Measurements from ENCODE around the gene ANLN. TPM values are rescaled to one million over a fixed set of nuclear protein-coding genes. Genes with fewer than 3 reads are reported as not detected.

Gene ANLN
- total RNA-seq, 1 experiment from 2014 or later = 27.5 TPM

DNA sequence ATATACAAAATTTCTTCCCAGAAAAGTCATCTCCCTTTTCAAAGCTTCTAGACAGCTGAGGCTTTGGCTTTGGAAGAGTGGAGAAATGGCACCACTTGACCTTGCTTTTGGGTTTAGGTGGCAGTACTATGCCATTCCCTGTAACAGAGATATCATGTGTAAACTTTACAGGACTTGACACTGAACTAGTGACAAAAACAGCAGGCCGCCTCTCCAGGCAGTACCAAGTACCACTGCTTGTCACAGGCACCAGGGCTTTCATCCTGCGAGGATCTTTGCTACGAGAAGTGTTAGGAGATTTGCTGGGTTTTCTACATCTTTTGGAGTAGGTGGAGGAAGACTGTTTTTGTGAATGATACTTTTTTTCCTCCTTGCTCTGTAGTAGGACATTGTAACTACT, 32.6 kb upstream of the ANLN start:
- no peak for DNase-seq
- H3K4me3 ChIP-seq (ENCODE audit: low read length) = no peak overlapping the region
- no peaks in the 10 kb centered on the region for H3K36me3 ChIP-seq (ENCODE audit: insufficient read depth, low read length)
- no peak overlapping the region for H2AFZ ChIP-seq (ENCODE audit: low read length)
- H3K9me2 ChIP-seq (replicated peaks; ENCODE audit: insufficient read depth, low read length) = no peaks in the 10 kb centered on the region
- H3K27ac ChIP-seq (ENCODE audit: low read length) = no peak overlapping the region
- H3K27me3 ChIP-seq (ENCODE audit: low read length) = no peaks in the 10 kb centered on the region
- no peaks in the 10 kb centered on the region for H3K79me2 ChIP-seq (ENCODE audit: low read length)
- no peaks in the 10 kb centered on the region for H3K9me3 ChIP-seq (ENCODE audit: low read length)
- no peaks in the 10 kb centered on the region for H3K4me1 ChIP-seq (ENCODE audit: low read length)
- H3K9ac ChIP-seq (ENCODE audit: low read length) = no peak overlapping the region
- no peak overlapping the region for H3K4me2 ChIP-seq (ENCODE audit: low read depth, low read length, poor library complexity, severe bottlenecking)
- H4K20me1 ChIP-seq (ENCODE audit: insufficient read depth, low read depth, low read length) = no peaks in the 10 kb centered on the region

DNA sequence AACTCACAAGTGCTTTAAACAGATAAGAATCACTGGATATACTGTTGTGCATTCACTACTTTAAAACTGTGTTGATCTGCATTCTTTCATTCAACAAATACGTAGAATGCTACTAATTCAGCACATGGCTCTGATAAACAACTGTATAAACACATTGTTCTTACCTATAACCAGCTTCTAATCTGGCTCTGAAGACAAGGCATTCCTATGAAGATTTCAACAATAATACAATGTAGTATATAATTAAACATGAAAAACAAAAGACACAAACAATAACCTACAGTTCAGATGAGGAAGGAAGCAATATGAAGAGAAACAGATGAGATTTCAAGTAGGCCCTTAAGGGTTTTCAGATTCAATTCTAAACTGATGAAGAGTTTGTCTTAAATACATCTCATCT, 31.1 kb upstream of the ANLN start:
- H3K4me3 ChIP-seq (ENCODE audit: low read length) = no peak overlapping the region
- no peaks in the 10 kb centered on the region for H4K20me1 ChIP-seq (ENCODE audit: insufficient read depth, low read depth, low read length)
- H3K9ac ChIP-seq (ENCODE audit: low read length) = no peak overlapping the region
- H3K4me1 ChIP-seq (ENCODE audit: low read length) = no peaks in the 10 kb centered on the region
- no peaks in the 10 kb centered on the region for H3K9me2 ChIP-seq (replicated peaks; ENCODE audit: insufficient read depth, low read length)
- no peak overlapping the region for H2AFZ ChIP-seq (ENCODE audit: low read length)
- no peaks in the 10 kb centered on the region for H3K9me3 ChIP-seq (ENCODE audit: low read length)
- H3K4me2 ChIP-seq (ENCODE audit: low read depth, low read length, poor library complexity, severe bottlenecking) = no peak overlapping the region
- no peak overlapping the region for H3K27ac ChIP-seq (ENCODE audit: low read length)
- DNase-seq = no peak
- no peaks in the 10 kb centered on the region for H3K36me3 ChIP-seq (ENCODE audit: insufficient read depth, low read length)
- no peaks in the 10 kb centered on the region for H3K79me2 ChIP-seq (ENCODE audit: low read length)
- no peaks in the 10 kb centered on the region for H3K27me3 ChIP-seq (ENCODE audit: low read length)

DNA sequence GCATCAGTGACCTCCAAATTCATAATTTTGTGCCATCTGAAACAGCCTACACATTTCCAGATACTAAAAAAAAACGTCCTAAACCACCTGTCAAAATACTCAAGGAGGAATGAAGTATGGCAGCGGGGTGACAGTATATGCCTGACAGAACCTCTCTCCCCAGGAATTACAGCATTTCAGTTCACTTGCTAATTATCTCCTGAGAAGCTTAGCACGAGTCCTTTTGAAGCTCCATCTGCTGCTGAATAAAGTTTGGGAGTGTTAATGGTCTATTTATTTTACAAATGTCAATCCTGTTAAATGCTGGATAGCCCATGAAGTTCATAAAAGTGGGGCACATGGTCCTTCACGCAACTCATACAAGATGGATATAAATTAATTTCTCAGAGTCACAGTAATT, 29.4 kb upstream of the ANLN start:
- no peak overlapping the region for H3K27ac ChIP-seq (ENCODE audit: low read length)
- H3K36me3 ChIP-seq (ENCODE audit: insufficient read depth, low read length) = no peaks in the 10 kb centered on the region
- no peaks in the 10 kb centered on the region for H3K9me2 ChIP-seq (replicated peaks; ENCODE audit: insufficient read depth, low read length)
- H3K4me1 ChIP-seq (ENCODE audit: low read length) = no peaks in the 10 kb centered on the region
- no peaks in the 10 kb centered on the region for H3K27me3 ChIP-seq (ENCODE audit: low read length)
- no peak overlapping the region for H2AFZ ChIP-seq (ENCODE audit: low read length)
- no peaks in the 10 kb centered on the region for H3K9me3 ChIP-seq (ENCODE audit: low read length)
- no peak overlapping the region for H3K4me3 ChIP-seq (ENCODE audit: low read length)
- no peaks in the 10 kb centered on the region for H3K79me2 ChIP-seq (ENCODE audit: low read length)
- no peak overlapping the region for H3K4me2 ChIP-seq (ENCODE audit: low read depth, low read length, poor library complexity, severe bottlenecking)
- H4K20me1 ChIP-seq (ENCODE audit: insufficient read depth, low read depth, low read length) = no peaks in the 10 kb centered on the region
- no peak overlapping the region for H3K9ac ChIP-seq (ENCODE audit: low read length)
- no peak for DNase-seq

DNA sequence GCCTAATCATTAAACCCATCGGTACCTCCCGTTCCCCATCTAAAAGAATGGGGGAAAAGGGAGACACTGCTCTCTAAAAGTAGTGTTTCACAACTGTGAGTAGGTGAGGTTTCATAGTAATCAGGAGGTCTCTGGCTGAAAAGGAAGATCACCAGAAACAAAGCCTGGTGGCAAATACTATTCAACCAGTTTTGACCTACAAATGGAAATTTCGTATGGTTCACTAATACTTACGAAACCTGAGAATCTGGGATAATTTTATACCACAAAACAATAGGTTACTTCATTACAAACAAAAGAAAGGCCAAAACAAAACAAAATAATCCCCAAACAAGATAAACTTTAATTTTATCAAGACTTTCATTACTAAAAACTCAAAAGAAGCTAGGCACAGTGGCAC, 28.4 kb upstream of the ANLN start:
- Histone ChIP-seq H3K9me3 (ENCODE audit: low read length) (no peaks in the 10 kb centered on the region), H3K79me2 (ENCODE audit: low read length) (no peaks in the 10 kb centered on the region), H3K9ac (ENCODE audit: low read length) (no peak overlapping the region), H3K36me3 (ENCODE audit: insufficient read depth, low read length) (no peaks in the 10 kb centered on the region), H3K27ac (ENCODE audit: low read length) (no peak overlapping the region), H3K4me2 (ENCODE audit: low read depth, low read length, poor library complexity, severe bottlenecking) (no peak overlapping the region), H3K27me3 (ENCODE audit: low read length) (no peaks in the 10 kb centered on the region), H3K4me3 (ENCODE audit: low read length) (no peak overlapping the region), H3K4me1 (ENCODE audit: low read length) (no peaks in the 10 kb centered on the region), H4K20me1 (ENCODE audit: insufficient read depth, low read depth, low read length) (no peaks in the 10 kb centered on the region), H3K9me2 (replicated peaks; ENCODE audit: insufficient read depth, low read length) (no peaks in the 10 kb centered on the region), H2AFZ (ENCODE audit: low read length) (no peak overlapping the region)
- no peak for DNase-seq

DNA sequence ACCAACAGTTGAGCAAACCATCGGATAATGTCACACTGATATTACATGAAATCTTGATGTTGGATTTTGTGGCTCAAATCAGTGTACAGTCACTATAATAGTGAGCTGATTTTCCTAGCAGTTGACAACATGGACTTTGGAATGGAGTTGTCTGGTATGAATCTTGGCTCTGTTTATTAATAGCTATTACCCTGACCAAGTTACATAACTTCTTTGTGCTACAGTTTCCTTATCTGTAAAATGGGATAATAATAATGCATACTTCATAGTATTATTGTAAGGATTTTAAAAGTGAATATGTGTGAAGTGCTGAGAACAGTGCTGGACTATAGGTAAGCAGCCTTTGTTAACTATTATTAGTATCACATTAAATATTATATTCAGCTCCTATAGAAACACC, 26.1 kb upstream of the ANLN start:
- H3K79me2 ChIP-seq (ENCODE audit: low read length) = no peaks in the 10 kb centered on the region
- no peak overlapping the region for H3K4me2 ChIP-seq (ENCODE audit: low read depth, low read length, poor library complexity, severe bottlenecking)
- peaks cover 5% of the 10 kb centered on the region for H3K4me1 ChIP-seq (ENCODE audit: low read length)
- no peak overlapping the region for H3K4me3 ChIP-seq (ENCODE audit: low read length)
- H4K20me1 ChIP-seq (ENCODE audit: insufficient read depth, low read depth, low read length) = no peaks in the 10 kb centered on the region
- no peak overlapping the region for H3K9ac ChIP-seq (ENCODE audit: low read length)
- no peaks in the 10 kb centered on the region for H3K27me3 ChIP-seq (ENCODE audit: low read length)
- no peaks in the 10 kb centered on the region for H3K36me3 ChIP-seq (ENCODE audit: insufficient read depth, low read length)
- no peak overlapping the region for H2AFZ ChIP-seq (ENCODE audit: low read length)
- no peaks in the 10 kb centered on the region for H3K9me3 ChIP-seq (ENCODE audit: low read length)
- no peaks in the 10 kb centered on the region for H3K9me2 ChIP-seq (replicated peaks; ENCODE audit: insufficient read depth, low read length)
- DNase-seq = no peak
- H3K27ac ChIP-seq (ENCODE audit: low read length) = no peak overlapping the region

DNA sequence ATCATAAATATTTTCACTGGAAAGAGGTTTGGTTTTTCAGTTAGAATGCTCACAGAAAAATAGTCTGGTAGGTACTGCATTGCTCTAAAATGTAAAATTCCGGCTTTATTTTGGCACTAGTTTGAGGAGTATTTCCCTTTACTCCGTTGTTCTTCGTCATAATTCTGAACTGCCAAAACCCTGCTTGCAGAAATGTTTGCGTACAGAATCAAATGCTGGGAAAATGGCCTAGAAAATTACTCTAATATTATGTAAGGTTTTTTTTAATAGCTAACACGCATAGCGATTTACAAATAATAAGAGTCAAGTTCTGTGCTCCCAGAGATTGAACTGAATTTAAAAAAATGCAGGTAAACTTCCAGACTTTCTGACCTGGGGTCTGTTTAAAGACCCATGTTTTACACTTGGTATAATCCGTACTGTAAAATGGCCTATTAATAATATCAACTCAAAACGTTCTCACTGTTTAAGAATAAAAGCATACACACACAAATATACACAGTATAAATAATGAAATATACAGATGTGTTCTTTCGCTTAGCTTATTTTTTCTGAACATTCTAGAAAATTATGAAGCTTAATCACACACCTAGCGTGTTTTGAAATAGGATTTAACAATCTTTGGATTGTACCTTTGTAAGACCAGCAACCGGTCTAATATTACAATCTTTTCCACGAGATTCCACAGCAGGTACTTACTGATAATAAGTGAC, 23.5 kb upstream of the ANLN start:
- Histone ChIP-seq H3K4me2 (ENCODE audit: low read depth, low read length, poor library complexity, severe bottlenecking) (peak overlapping the region; percentile 88), H3K9me2 (replicated peaks; ENCODE audit: insufficient read depth, low read length) (no peaks in the 10 kb centered on the region), H3K4me3 (ENCODE audit: low read length) (peak overlapping the region; percentile 78), H3K4me1 (ENCODE audit: low read length) (peaks cover 5% of the 10 kb centered on the region), H3K27me3 (ENCODE audit: low read length) (0 out of 2 replicates have a peak, but pooled peaks cover 3% of the 10 kb centered on the region), H3K36me3 (ENCODE audit: insufficient read depth, low read length) (no peaks in the 10 kb centered on the region), H2AFZ (ENCODE audit: low read length) (no peak overlapping the region), H3K79me2 (ENCODE audit: low read length) (no peaks in the 10 kb centered on the region), H3K27ac (ENCODE audit: low read length) (no peak overlapping the region), H3K9ac (ENCODE audit: low read length) (peak overlapping the region; percentile 52; the same call in 1 of the 2 replicates), H3K9me3 (ENCODE audit: low read length) (no peaks in the 10 kb centered on the region), H4K20me1 (ENCODE audit: insufficient read depth, low read depth, low read length) (no peaks in the 10 kb centered on the region)
- no peak for DNase-seq

DNA sequence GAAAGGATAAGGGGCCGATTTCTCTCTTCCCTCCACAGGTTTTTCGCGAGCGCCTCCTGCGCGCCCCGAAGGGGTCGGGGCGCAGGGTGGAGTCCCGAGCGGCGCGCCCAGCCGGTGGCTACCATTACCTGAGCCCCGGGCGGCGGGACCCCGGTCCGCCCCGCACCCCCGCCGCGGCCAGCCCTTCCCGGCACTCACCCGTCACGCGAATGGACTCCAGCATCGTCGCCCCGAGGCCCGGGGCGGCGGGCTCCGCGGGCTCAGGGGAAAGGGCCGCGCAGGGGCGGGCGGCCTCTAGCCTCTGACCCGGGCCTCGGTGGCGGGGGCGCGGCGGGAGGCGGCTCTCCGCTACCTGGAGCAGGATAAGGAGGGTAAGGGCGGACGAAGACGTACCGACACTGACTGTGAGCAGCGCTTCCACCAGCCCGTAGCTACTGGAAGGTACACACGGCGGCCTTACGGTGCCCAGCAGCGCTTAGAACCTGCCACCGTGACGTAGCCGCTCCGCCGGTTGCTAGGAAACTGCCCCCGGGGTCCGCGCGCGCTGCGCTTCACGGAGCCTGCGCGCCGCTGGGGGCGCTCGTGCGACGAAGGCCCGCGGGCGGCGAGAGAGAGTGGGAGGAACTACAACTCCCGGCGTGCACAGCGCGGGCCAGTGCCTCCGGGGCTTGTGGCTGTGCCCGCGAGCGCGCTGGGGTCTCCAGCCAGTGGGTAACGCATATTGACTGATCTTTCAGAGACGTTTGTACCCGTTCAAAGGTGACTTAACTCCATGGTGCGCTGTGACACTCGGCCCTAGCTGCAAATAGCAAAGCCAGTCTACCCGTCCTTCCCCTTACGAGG, 22.7 kb upstream of the ANLN start:
- Histone ChIP-seq H3K9ac (ENCODE audit: low read length) (peak overlapping the region; percentile 57), H3K4me1 (ENCODE audit: low read length) (peaks cover 5% of the 10 kb centered on the region), H4K20me1 (ENCODE audit: insufficient read depth, low read depth, low read length) (no peaks in the 10 kb centered on the region), H3K27me3 (ENCODE audit: low read length) (0 out of 2 replicates have a peak, but pooled peaks cover 3% of the 10 kb centered on the region), H3K27ac (ENCODE audit: low read length) (no peak overlapping the region), H2AFZ (ENCODE audit: low read length) (peak overlapping the region; percentile 98), H3K4me2 (ENCODE audit: low read depth, low read length, poor library complexity, severe bottlenecking) (peak overlapping the region; percentile 88), H3K9me2 (replicated peaks; ENCODE audit: insufficient read depth, low read length) (no peaks in the 10 kb centered on the region), H3K4me3 (ENCODE audit: low read length) (peak overlapping the region; percentile 78), H3K79me2 (ENCODE audit: low read length) (no peaks in the 10 kb centered on the region), H3K9me3 (ENCODE audit: low read length) (no peaks in the 10 kb centered on the region), H3K36me3 (ENCODE audit: insufficient read depth, low read length) (no peaks in the 10 kb centered on the region)
- DNase-seq = peak; percentile 96

DNA sequence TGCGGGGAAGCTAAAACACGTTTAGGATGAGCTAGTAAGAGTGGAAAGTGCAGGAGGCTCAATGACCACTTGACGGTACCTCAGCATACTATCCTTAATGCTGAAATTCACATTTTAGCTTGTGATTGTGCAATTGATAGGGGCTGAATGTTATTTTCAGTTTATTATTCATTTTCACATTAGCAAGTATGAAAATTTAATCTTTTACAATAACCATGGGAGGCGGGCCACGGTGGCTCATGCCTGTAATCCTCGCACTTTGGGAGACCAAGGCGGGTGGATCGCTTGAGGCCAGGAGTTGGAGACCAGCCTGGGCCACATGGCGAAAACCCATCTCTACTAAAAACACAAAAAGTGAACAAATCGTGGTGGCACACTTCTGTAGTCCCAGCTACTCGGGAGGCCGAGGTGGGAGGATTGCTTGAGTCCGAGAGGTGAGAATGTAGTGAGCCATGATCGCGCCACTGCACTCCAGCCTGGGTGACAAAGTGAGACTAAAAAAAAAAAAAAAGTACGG, 22.0 kb upstream of the ANLN start:
- H3K27ac ChIP-seq (ENCODE audit: low read length) = no peak overlapping the region
- no peaks in the 10 kb centered on the region for H3K79me2 ChIP-seq (ENCODE audit: low read length)
- peak overlapping the region; percentile 98 for H2AFZ ChIP-seq (ENCODE audit: low read length)
- no peaks in the 10 kb centered on the region for H3K36me3 ChIP-seq (ENCODE audit: insufficient read depth, low read length)
- peaks cover 5% of the 10 kb centered on the region for H3K4me1 ChIP-seq (ENCODE audit: low read length)
- DNase-seq = no peak
- H3K4me2 ChIP-seq (ENCODE audit: low read depth, low read length, poor library complexity, severe bottlenecking) = peak overlapping the region; percentile 88
- H3K9me2 ChIP-seq (replicated peaks; ENCODE audit: insufficient read depth, low read length) = no peaks in the 10 kb centered on the region
- 0 out of 2 replicates have a peak, but pooled peaks cover 3% of the 10 kb centered on the region for H3K27me3 ChIP-seq (ENCODE audit: low read length)
- H3K9me3 ChIP-seq (ENCODE audit: low read length) = no peaks in the 10 kb centered on the region
- peak overlapping the region; percentile 78 for H3K4me3 ChIP-seq (ENCODE audit: low read length)
- peak overlapping the region; percentile 57 for H3K9ac ChIP-seq (ENCODE audit: low read length)
- no peaks in the 10 kb centered on the region for H4K20me1 ChIP-seq (ENCODE audit: insufficient read depth, low read depth, low read length)
